Calu3 (cell line): ENCODE data around the gene CNNM4. TPM values are rescaled to one million over a fixed set of nuclear protein-coding genes. Genes with fewer than 3 reads are reported as not detected.
A peak's percentile ranks its signal among the peaks of the same experiment; 100 is the strongest.

Experiments used
- BruUV-seq: library from RNA; stranded (reverse); fragments of 400-500 nt; replicated peaks from 2 replicates; lab custom pipeline; 2021; lab: Mats Ljungman, UMichigan
- CTCF ChIA-PET: fragments of 300-600 bp; sonication (Branson Sonifier 250); formaldehyde crosslinking; loops from one replicate; lab custom pipeline; 2022; ENCODE audit warnings: antibody characterized with exemption; lab: Charles Lee
- DNase-seq: peaks from one replicate; pipeline ENCODE4 v3.0.0; 2022
- H3K27ac Mint-ChIP-seq: one replicate; pipeline ENCODE4 v1.8.0; 2022; ENCODE audit warnings: mixed read lengths; ENCODE audit not compliant: unreplicated experiment
- H3K27me3 Mint-ChIP-seq: one replicate; pipeline ENCODE4 v1.8.0; 2022; ENCODE audit warnings: mixed read lengths; ENCODE audit not compliant: unreplicated experiment
- H3K36me3 Mint-ChIP-seq: one replicate; pipeline ENCODE4 v1.8.0; 2022; ENCODE audit warnings: mild to moderate bottlenecking, moderate library complexity, mixed read lengths; ENCODE audit not compliant: insufficient read depth, unreplicated experiment
- H3K4me1 Mint-ChIP-seq: one replicate; pipeline ENCODE4 v1.8.0; 2022; ENCODE audit warnings: mild to moderate bottlenecking, low read depth, mixed read lengths; ENCODE audit not compliant: unreplicated experiment
- H3K4me3 Mint-ChIP-seq: one replicate; pipeline ENCODE4 v1.8.0; 2022; ENCODE audit warnings: mild to moderate bottlenecking, low read depth, moderate library complexity, mixed read lengths; ENCODE audit not compliant: unreplicated experiment
- H3K9me3 Mint-ChIP-seq: one replicate; pipeline ENCODE4 v1.8.0; 2022; ENCODE audit warnings: low read depth, mixed read lengths; ENCODE audit not compliant: unreplicated experiment
- CTCF ChIP-seq: fragments of 200-600 bp; IDR thresholded peaks from one replicate; pipeline ENCODE4 v1.8.0; 2022; ENCODE audit warnings: antibody characterized with exemption; ENCODE audit not compliant: unreplicated experiment
- intact Hi-C: fragments of 100-400 bp; cut with micrococcal nuclease; formaldehyde crosslinking; loops from one replicate; pipeline ENCODE4 v1.10.0; 2022; ENCODE audit not compliant: unreplicated experiment
- total RNA-seq: library from RNA; stranded (reverse); gene quantifications from 2 replicates; pipeline ENCODE4 v1.2.3, GENCODE V29; 2022

CNNM4 gene
- total RNA-seq, 1 experiment from 2014 or later, result 22.3 TPM

GRCh38 chr2:96857667-96858372 lies 97.1 kb downstream of the CNNM4 start, which contains the start of gene ANKRD39:
TSS of gene ANKRD39 (minus strand) at chr2:96858016. CDS start at chr2:96857987, 29 bp downstream.
- no peak for TF ChIP-seq CTCF
- CTCF ChIA-PET, result interaction anchor here (0.6 to 3.1 kb wide), 23 partner anchors 9 to 308 kb away, joined by 3 to 39 read pairs (median 4); partner anchors contain the start of genes ANKRD36 and CNNM3
- H3K4me3 Mint-ChIP-seq, result peak within 1 kb of the TSS; percentile 98

GRCh38 chr2:96859099-96859649 lies 98.5 kb downstream of the CNNM4 start:
- Mint-ChIP-seq H3K27ac (no peak overlapping the region), H3K36me3 (peaks cover 54% of the 10 kb centered on the region), H3K27me3 (no peaks in the 10 kb centered on the region), H3K4me1 (peaks cover 11% of the 10 kb centered on the region), H3K9me3 (no peaks in the 10 kb centered on the region), H3K4me3 (peak overlapping the region; percentile 98)
- CTCF ChIA-PET, result interaction anchor here (0.5 to 3.1 kb wide), 3 partner anchors 9 to 151 kb away, joined by 3 to 39 read pairs (median 23); no protein-coding TSS in a partner anchor
- no TSS peak for BruUV-seq
- TF ChIP-seq CTCF, result no peak
- no peak for DNase-seq
- intact Hi-C loops, result loop anchor here (5.0 kb wide), 1 partner anchor 253 kb away; the partner anchor contains the start of gene ANKRD36

More at GRCh38 chr2:96857667-96858372, 97.1 kb downstream of the CNNM4 start, which contains the start of gene ANKRD39:
- no TSS peak for BruUV-seq
- intact Hi-C loops, result loop anchor here (1.0 to 5.0 kb wide), 3 partner anchors 93 to 254 kb away; partner anchors contain the start of gene ANKRD36
- Mint-ChIP-seq H3K36me3 (peaks cover 58% of the 10 kb centered on the region), H3K27ac (peak within 1 kb of the TSS; percentile 47), H3K4me1 (peaks cover 11% of the 10 kb centered on the region), H3K27me3 (no peaks in the 10 kb centered on the region), H3K9me3 (no peaks in the 10 kb centered on the region)
- DNase-seq, result peak; percentile 98

- no TSS peak for BruUV-seq
- intact Hi-C loops, result loop anchor here (5.0 kb wide), 1 partner anchor 253 kb away; the partner anchor contains the start of gene ANKRD36
- no peaks in the 10 kb centered on the region for H3K27me3 Mint-ChIP-seq
- no peaks in the 10 kb centered on the region for H3K9me3 Mint-ChIP-seq
- H3K36me3 Mint-ChIP-seq, result peaks cover 54% of the 10 kb centered on the region
- H3K27ac Mint-ChIP-seq, result no peak overlapping the region
- H3K4me3 Mint-ChIP-seq, result no peak overlapping the region
- no peak for DNase-seq
- CTCF ChIA-PET, result no interaction called here
- H3K4me1 Mint-ChIP-seq, result peaks cover 11% of the 10 kb centered on the region
- TF ChIP-seq CTCF, result no peak
These were observed 99.0 kb downstream of the CNNM4 start for GRCh38 chr2:96859681-96860064.

GRCh38 chr2:96860065-96861029 lies 99.6 kb downstream of the CNNM4 start:
- BruUV-seq, result no TSS peak
- intact Hi-C loops, result no loop called here
- Mint-ChIP-seq H3K4me1 (peaks cover 11% of the 10 kb centered on the region), H3K36me3 (peaks cover 54% of the 10 kb centered on the region), H3K9me3 (no peaks in the 10 kb centered on the region), H3K27ac (no peak overlapping the region), H3K4me3 (no peak overlapping the region), H3K27me3 (no peaks in the 10 kb centered on the region)
- DNase-seq, result no peak
- CTCF ChIA-PET, result no interaction called here
- no peak for TF ChIP-seq CTCF
